Activated T-helper 17 cell treated with anti-CD3 and anti-CD28 coated beads, Interleukin-2, amount 50 U/mL, for 72 hours (primary cell): ENCODE data around the gene PACS1. TPM values are rescaled to one million over a fixed set of nuclear protein-coding genes. Genes with fewer than 3 reads are reported as not detected.

Experiments used
- ATAC-seq: fragments of 150-1000 bp; cut with Tn5 transposase; replicated peaks from 2 replicates; pipeline ENCODE4 v1.10.0; 2021; ENCODE audit warnings: mild to moderate bottlenecking, moderate library complexity
- H3K27ac Mint-ChIP-seq: one replicate; pipeline ENCODE4 v1.8.0; 2022; ENCODE audit warnings: mixed read lengths
- H3K27me3 Mint-ChIP-seq: one replicate; pipeline ENCODE4 v1.8.0; 2022; ENCODE audit warnings: mixed read lengths
- H3K36me3 Mint-ChIP-seq: one replicate; pipeline ENCODE4 v1.8.0; 2022; ENCODE audit warnings: low read depth, mild to moderate bottlenecking, mixed read lengths
- H3K4me1 Mint-ChIP-seq: one replicate; pipeline ENCODE4 v1.8.0; 2022; ENCODE audit warnings: mixed read lengths
- H3K4me3 Mint-ChIP-seq: one replicate; pipeline ENCODE4 v1.8.0; 2022; ENCODE audit warnings: mild to moderate bottlenecking, mixed read lengths
- H3K9me3 Mint-ChIP-seq: one replicate; pipeline ENCODE4 v1.8.0; 2022; ENCODE audit warnings: mixed read lengths
- total RNA-seq, 2 donors: library from RNA; stranded (reverse); gene quantifications; one replicate each; pipeline ENCODE4 v1.2.3, GENCODE V29; 2022

The PACS1 gene
- total RNA-seq, 2 donors from 2014 or later, result 84.5 to 105 TPM

- no peak overlapping the region for H3K27ac Mint-ChIP-seq
- peaks cover 20% of the 10 kb centered on the region for H3K36me3 Mint-ChIP-seq
- H3K27me3 Mint-ChIP-seq, result no peaks in the 10 kb centered on the region
- ATAC-seq, result no peak
- no peaks in the 10 kb centered on the region for H3K9me3 Mint-ChIP-seq
- peaks cover 15% of the 10 kb centered on the region for H3K4me1 Mint-ChIP-seq
- no peak overlapping the region for H3K4me3 Mint-ChIP-seq
Measured at GRCh38 chr11:66176650-66177049, 106.6 kb downstream of the PACS1 start.

GRCh38 chr11:66178183-66178582 lies 108.1 kb downstream of the PACS1 start:
- Mint-ChIP-seq H3K27ac (no peak overlapping the region), H3K9me3 (no peaks in the 10 kb centered on the region), H3K4me1 (peaks cover 10% of the 10 kb centered on the region), H3K36me3 (peaks cover 8% of the 10 kb centered on the region), H3K27me3 (no peaks in the 10 kb centered on the region), H3K4me3 (no peak overlapping the region)
- no peak for ATAC-seq

- H3K27me3 Mint-ChIP-seq, result no peaks in the 10 kb centered on the region
- peaks cover 1% of the 10 kb centered on the region for H3K36me3 Mint-ChIP-seq
- peaks cover 10% of the 10 kb centered on the region for H3K4me1 Mint-ChIP-seq
- H3K27ac Mint-ChIP-seq, result peak overlapping the region; percentile 67
- H3K4me3 Mint-ChIP-seq, result no peak overlapping the region
- ATAC-seq, result no peak
- H3K9me3 Mint-ChIP-seq, result no peaks in the 10 kb centered on the region
Measured at GRCh38 chr11:66178871-66179270, 108.8 kb downstream of the PACS1 start.

GRCh38 chr11:66181632-66182315 lies 111.7 kb downstream of the PACS1 start:
- H3K27me3 Mint-ChIP-seq, result no peaks in the 10 kb centered on the region
- no peak overlapping the region for H3K4me3 Mint-ChIP-seq
- no peak for ATAC-seq
- H3K4me1 Mint-ChIP-seq, result peaks cover 13% of the 10 kb centered on the region
- no peaks in the 10 kb centered on the region for H3K9me3 Mint-ChIP-seq
- H3K27ac Mint-ChIP-seq, result no peak overlapping the region
- peaks cover 17% of the 10 kb centered on the region for H3K36me3 Mint-ChIP-seq

GRCh38 chr11:66183494-66184048 lies 113.5 kb downstream of the PACS1 start:
- no peak for ATAC-seq
- no peaks in the 10 kb centered on the region for H3K27me3 Mint-ChIP-seq
- H3K27ac Mint-ChIP-seq, result peak overlapping the region; percentile 54
- no peaks in the 10 kb centered on the region for H3K9me3 Mint-ChIP-seq
- peaks cover 17% of the 10 kb centered on the region for H3K36me3 Mint-ChIP-seq
- peaks cover 22% of the 10 kb centered on the region for H3K4me1 Mint-ChIP-seq
- H3K4me3 Mint-ChIP-seq, result no peak overlapping the region

GRCh38 chr11:66184728-66185127 lies 114.7 kb downstream of the PACS1 start:
- Mint-ChIP-seq H3K27ac (peak overlapping the region; percentile 54), H3K9me3 (no peaks in the 10 kb centered on the region), H3K27me3 (no peaks in the 10 kb centered on the region), H3K4me3 (no peak overlapping the region), H3K36me3 (peaks cover 25% of the 10 kb centered on the region), H3K4me1 (peaks cover 15% of the 10 kb centered on the region)
- ATAC-seq, result no peak

GRCh38 chr11:66186470-66186869 lies 116.4 kb downstream of the PACS1 start:
- Mint-ChIP-seq H3K27ac (no peak overlapping the region), H3K27me3 (no peaks in the 10 kb centered on the region), H3K9me3 (no peaks in the 10 kb centered on the region), H3K36me3 (peaks cover 34% of the 10 kb centered on the region), H3K4me3 (no peak overlapping the region), H3K4me1 (peaks cover 15% of the 10 kb centered on the region)
- ATAC-seq, result no peak

GRCh38 chr11:66187453-66187852 lies 117.4 kb downstream of the PACS1 start:
- Mint-ChIP-seq H3K27me3 (no peaks in the 10 kb centered on the region), H3K36me3 (peaks cover 39% of the 10 kb centered on the region), H3K9me3 (no peaks in the 10 kb centered on the region), H3K27ac (no peak overlapping the region), H3K4me3 (no peak overlapping the region), H3K4me1 (peaks cover 15% of the 10 kb centered on the region)
- no peak for ATAC-seq

GRCh38 chr11:66188580-66188979 lies 118.5 kb downstream of the PACS1 start:
- H3K4me3 Mint-ChIP-seq, result no peak overlapping the region
- no peaks in the 10 kb centered on the region for H3K27me3 Mint-ChIP-seq
- H3K36me3 Mint-ChIP-seq, result peaks cover 50% of the 10 kb centered on the region
- peaks cover 15% of the 10 kb centered on the region for H3K4me1 Mint-ChIP-seq
- no peak for ATAC-seq
- peak overlapping the region; percentile 49 for H3K27ac Mint-ChIP-seq
- H3K9me3 Mint-ChIP-seq, result no peaks in the 10 kb centered on the region

GRCh38 chr11:66189031-66189745 lies 119.1 kb downstream of the PACS1 start:
- Mint-ChIP-seq H3K4me1 (peaks cover 15% of the 10 kb centered on the region), H3K9me3 (no peaks in the 10 kb centered on the region), H3K27me3 (no peaks in the 10 kb centered on the region), H3K4me3 (no peak overlapping the region), H3K27ac (no peak overlapping the region), H3K36me3 (peaks cover 56% of the 10 kb centered on the region)
- ATAC-seq, result no peak

GRCh38 chr11:66190786-66191185 lies 120.7 kb downstream of the PACS1 start:
- H3K36me3 Mint-ChIP-seq, result peaks cover 54% of the 10 kb centered on the region
- no peaks in the 10 kb centered on the region for H3K9me3 Mint-ChIP-seq
- peaks cover 9% of the 10 kb centered on the region for H3K4me1 Mint-ChIP-seq
- ATAC-seq, result no peak
- peak overlapping the region; percentile 54 for H3K27ac Mint-ChIP-seq
- no peak overlapping the region for H3K4me3 Mint-ChIP-seq
- no peaks in the 10 kb centered on the region for H3K27me3 Mint-ChIP-seq

GRCh38 chr11:66192181-66192863 lies 122.2 kb downstream of the PACS1 start:
- Mint-ChIP-seq H3K36me3 (peaks cover 58% of the 10 kb centered on the region), H3K4me3 (no peak overlapping the region), H3K27me3 (no peaks in the 10 kb centered on the region), H3K4me1 (peaks cover 9% of the 10 kb centered on the region), H3K27ac (peak overlapping the region; percentile 62), H3K9me3 (no peaks in the 10 kb centered on the region)
- ATAC-seq, result no peak

- Mint-ChIP-seq H3K27ac (no peak overlapping the region), H3K4me3 (no peak overlapping the region), H3K4me1 (no peaks in the 10 kb centered on the region), H3K27me3 (no peaks in the 10 kb centered on the region), H3K9me3 (no peaks in the 10 kb centered on the region), H3K36me3 (peaks cover 67% of the 10 kb centered on the region)
- ATAC-seq, result no peak
Measured at GRCh38 chr11:66194391-66194790, 124.3 kb downstream of the PACS1 start.

- Mint-ChIP-seq H3K27ac (no peak overlapping the region), H3K9me3 (no peaks in the 10 kb centered on the region), H3K27me3 (no peaks in the 10 kb centered on the region), H3K4me3 (no peak overlapping the region), H3K4me1 (no peaks in the 10 kb centered on the region), H3K36me3 (peaks cover 65% of the 10 kb centered on the region)
- ATAC-seq, result no peak
Measured at GRCh38 chr11:66195867-66196266, 125.8 kb downstream of the PACS1 start.
